Measurements from ENCODE around the gene GPC3. TPM values are rescaled to one million over a fixed set of nuclear protein-coding genes. Genes with fewer than 3 reads are reported as not detected.

Gene GPC3
- total RNA-seq, 1 donor from 2014 or later: 15.5 TPM

DNA sequence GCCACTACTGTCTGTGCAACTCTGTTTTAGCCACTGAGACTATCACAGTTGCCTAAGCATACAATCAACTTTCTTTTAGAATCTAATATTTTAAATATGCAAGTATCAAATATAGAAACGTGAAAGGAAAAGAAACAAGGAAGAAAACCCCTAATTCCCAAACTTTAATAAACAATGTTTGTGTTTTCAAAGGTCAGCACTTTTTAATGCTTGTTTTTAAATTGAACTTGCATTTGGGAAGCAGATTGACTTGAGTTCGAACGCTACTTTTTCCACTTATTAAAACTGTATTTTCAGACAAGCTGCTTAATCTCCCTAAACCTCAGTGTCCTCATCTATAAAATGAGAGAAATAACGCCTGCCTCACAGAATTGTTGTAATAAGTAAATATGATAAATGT lies 384.3 kb downstream of the GPC3 start:
- Histone ChIP-seq H3K4me3 (no peak overlapping the region), H3K27ac (no peak overlapping the region), H3K4me1 (no peaks in the 10 kb centered on the region), H3K36me3 (no peaks in the 10 kb centered on the region), H3K27me3 (no peaks in the 10 kb centered on the region), H3K9me3 (no peaks in the 10 kb centered on the region)
- no peak for TF ChIP-seq POLR2AphosphoS5 (IDR thresholded peaks at IDR 0.05; ENCODE audit: insufficient read depth in 1 of 2, low read depth in 1 of 2)
- TF ChIP-seq, protein P1, sequence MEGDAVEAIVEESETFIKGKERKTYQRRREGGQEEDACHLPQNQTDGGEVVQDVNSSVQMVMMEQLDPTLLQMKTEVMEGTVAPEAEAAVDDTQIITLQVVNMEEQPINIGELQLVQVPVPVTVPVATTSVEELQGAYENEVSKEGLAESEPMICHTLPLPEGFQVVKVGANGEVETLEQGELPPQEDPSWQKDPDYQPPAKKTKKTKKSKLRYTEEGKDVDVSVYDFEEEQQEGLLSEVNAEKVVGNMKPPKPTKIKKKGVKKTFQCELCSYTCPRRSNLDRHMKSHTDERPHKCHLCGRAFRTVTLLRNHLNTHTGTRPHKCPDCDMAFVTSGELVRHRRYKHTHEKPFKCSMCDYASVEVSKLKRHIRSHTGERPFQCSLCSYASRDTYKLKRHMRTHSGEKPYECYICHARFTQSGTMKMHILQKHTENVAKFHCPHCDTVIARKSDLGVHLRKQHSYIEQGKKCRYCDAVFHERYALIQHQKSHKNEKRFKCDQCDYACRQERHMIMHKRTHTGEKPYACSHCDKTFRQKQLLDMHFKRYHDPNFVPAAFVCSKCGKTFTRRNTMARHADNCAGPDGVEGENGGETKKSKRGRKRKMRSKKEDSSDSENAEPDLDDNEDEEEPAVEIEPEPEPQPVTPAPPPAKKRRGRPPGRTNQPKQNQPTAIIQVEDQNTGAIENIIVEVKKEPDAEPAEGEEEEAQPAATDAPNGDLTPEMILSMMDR (IDR thresholded peaks at IDR 0.05): no peak
- no peak for TF ChIP-seq POLR2A (IDR thresholded peaks at IDR 0.05)
- intact Hi-C loops (cut with DNase I): no loop called here
- no peak for DNase-seq (ENCODE audit: extremely low spot score in 2 of 2)

DNA sequence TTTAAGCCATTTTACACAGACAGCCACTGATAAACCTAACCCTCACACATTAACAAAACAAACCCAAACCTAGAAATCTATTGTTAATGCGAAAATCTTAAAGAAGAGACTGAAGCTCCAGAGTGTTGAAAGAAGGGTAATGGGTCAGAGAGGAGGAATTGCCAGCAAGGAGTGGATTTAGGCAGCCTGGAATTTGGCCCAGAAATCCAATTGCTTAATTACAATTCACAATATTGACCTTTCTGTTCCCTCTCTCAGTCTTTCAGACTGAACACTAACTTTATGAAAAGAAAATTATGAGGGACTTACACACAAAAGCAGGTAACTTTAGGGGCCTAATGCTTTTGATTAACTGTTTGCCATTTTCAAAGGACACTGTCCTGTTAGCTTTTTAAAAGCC lies 384.9 kb downstream of the GPC3 start:
- no peak for DNase-seq (ENCODE audit: extremely low spot score in 2 of 2)
- Histone ChIP-seq H3K4me1 (no peaks in the 10 kb centered on the region), H3K4me3 (no peak overlapping the region), H3K27me3 (no peaks in the 10 kb centered on the region), H3K27ac (no peak overlapping the region), H3K9me3 (no peaks in the 10 kb centered on the region), H3K36me3 (no peaks in the 10 kb centered on the region)
- TF ChIP-seq POLR2A (IDR thresholded peaks at IDR 0.05) (no peak), POLR2AphosphoS5 (IDR thresholded peaks at IDR 0.05; ENCODE audit: insufficient read depth in 1 of 2, low read depth in 1 of 2) (no peak)
- TF ChIP-seq, protein P1 (IDR thresholded peaks at IDR 0.05): no peak
- intact Hi-C loops (cut with DNase I): no loop called here

DNA sequence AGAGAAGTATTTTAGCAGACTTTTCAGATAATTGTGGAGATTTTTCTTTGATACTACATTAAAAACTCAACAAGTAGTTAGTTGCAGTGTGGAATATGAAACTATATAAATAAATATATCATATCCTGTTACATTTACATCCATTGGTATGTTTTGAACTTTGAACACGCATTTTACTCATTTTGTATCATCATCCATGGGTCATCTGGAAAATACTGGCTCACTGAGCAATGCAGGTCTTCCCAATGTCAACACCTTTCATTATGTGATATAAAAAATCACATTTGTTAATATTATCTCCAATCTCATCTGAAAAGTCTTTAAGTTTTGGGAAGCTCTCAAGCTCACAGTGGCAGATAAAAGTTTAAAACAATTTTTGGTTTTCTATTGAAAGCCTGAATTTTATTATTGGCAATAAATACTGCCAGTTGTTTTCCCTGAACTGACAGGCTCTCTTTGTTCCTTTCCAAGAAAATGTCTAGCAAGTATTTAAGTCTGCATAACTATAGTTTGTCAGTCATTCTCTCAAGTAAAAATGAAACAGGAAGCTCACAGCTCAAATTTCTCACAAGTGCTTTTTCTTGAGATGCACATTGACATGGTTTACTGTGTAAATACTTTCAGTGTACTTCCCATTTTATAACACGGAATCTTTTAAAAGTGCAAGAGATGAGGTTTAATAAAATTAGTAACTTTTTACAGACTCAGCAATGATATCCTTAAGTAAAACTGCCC lies 386.6 kb downstream of the GPC3 start:
- H3K27me3 ChIP-seq: no peaks in the 10 kb centered on the region
- H3K27ac ChIP-seq: no peak overlapping the region
- DNase-seq (ENCODE audit: extremely low spot score in 2 of 2): no peak
- H3K9me3 ChIP-seq: no peaks in the 10 kb centered on the region
- H3K4me1 ChIP-seq: no peaks in the 10 kb centered on the region
- H3K4me3 ChIP-seq: no peak overlapping the region
- no peaks in the 10 kb centered on the region for H3K36me3 ChIP-seq
- TF ChIP-seq, protein P1 (IDR thresholded peaks at IDR 0.05): no peak
- no peak for TF ChIP-seq POLR2AphosphoS5 (IDR thresholded peaks at IDR 0.05; ENCODE audit: insufficient read depth in 1 of 2, low read depth in 1 of 2)
- no peak for TF ChIP-seq POLR2A (IDR thresholded peaks at IDR 0.05)
- intact Hi-C loops (cut with DNase I): no loop called here

DNA sequence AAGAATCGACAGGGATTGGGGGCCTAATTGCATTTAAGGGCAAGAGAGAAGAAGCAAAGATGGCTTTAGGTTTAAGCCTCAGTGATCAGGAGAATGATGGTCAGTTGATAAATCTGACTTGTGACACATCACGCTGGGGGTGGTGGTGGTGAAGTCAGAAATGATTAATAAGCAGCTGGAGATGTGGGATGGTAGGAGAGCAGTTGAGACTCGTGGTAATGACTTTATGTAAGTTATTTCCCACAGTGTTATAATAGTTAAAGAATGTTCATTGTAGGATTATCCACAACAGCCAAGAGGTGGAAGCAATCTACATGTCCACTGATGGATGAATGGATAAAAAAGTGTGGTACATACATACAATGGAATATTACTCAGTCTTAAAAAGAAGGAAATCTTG lies 391.2 kb downstream of the GPC3 start:
- no peak for DNase-seq (ENCODE audit: extremely low spot score in 2 of 2)
- intact Hi-C loops (cut with DNase I): loop anchor here (5.0 kb wide), 1 partner anchor 813 kb away; no protein-coding TSS in a partner anchor
- Histone ChIP-seq H3K4me3 (no peak overlapping the region), H3K4me1 (no peaks in the 10 kb centered on the region), H3K27me3 (no peaks in the 10 kb centered on the region), H3K9me3 (no peaks in the 10 kb centered on the region), H3K27ac (no peak overlapping the region), H3K36me3 (no peaks in the 10 kb centered on the region)
- TF ChIP-seq POLR2AphosphoS5 (IDR thresholded peaks at IDR 0.05; ENCODE audit: insufficient read depth in 1 of 2, low read depth in 1 of 2): no peak

DNA sequence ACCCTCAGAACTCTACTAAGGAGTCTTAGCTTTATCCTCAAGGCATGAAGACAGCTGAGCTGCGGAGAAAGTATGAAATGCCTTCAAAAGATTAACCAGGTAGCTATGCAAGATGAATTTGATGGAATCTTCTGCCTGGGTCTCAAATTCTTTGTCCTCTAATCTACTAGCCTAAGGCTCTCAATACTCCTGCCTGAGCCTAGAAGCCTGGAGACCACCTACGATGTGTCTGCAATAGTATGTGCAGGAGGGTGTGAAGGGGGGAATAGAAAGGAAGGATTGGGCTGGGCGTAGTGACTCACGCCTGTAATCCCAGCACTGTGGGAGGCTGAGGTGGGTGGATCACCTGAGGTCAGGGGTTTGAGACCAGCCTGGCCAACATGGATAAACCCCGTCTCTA lies 391.9 kb downstream of the GPC3 start:
- Histone ChIP-seq H3K36me3 (no peaks in the 10 kb centered on the region), H3K27me3 (no peaks in the 10 kb centered on the region), H3K4me1 (no peaks in the 10 kb centered on the region), H3K27ac (no peak overlapping the region), H3K4me3 (no peak overlapping the region), H3K9me3 (no peaks in the 10 kb centered on the region)
- intact Hi-C loops (cut with DNase I): loop anchor here (5.0 kb wide), 1 partner anchor 814 kb away; no protein-coding TSS in a partner anchor
- no peak for DNase-seq (ENCODE audit: extremely low spot score in 2 of 2)
- TF ChIP-seq, protein P1 (IDR thresholded peaks at IDR 0.05): no peak
- TF ChIP-seq POLR2AphosphoS5 (IDR thresholded peaks at IDR 0.05; ENCODE audit: insufficient read depth in 1 of 2, low read depth in 1 of 2): no peak
- TF ChIP-seq POLR2A (IDR thresholded peaks at IDR 0.05): no peak
